GM12872 (cell line): Measurements from ENCODE around the gene GIPC1.

Source experiments
- CTCF ChIP-seq: IDR thresholded peaks from 3 replicates; pipeline ENCODE4 v1.5.1; 2011; ENCODE audit warnings: low read depth, mild to moderate bottlenecking, low read length, moderate library complexity; ENCODE audit not compliant: insufficient read depth

GIPC1 gene

GRCh38 chr19:14430712-14431111, 65.2 kb downstream of the GIPC1 start:
- TF ChIP-seq CTCF, result no peak

GRCh38 chr19:14428882-14429416, 67.0 kb downstream of the GIPC1 start:
- TF ChIP-seq CTCF, result no peak
